Measurements from ENCODE around the gene ATP2B2.

DNA sequence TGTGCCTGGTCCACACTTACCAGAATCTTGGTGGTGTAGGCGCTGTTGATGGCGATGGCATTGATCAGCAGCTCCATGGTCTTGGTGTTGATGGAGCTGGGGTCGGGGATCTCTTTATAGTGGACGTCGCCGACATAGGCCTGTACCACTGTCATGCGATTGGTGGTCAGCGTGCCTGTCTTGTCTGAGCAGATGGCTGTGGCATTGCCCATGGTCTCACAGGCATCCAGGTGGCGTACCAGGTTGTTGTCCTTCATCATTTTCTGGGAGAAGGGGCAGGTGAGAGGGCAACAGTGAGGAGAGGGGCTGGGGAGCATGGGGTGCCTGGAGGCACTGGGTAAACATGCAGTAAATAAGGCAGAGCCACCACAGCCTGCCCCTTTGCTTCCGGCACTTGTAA is 133.6 kb downstream of the ATP2B2 start:
- TF ChIP-seq ZFP3 (CRISPR knock-in tag; IDR thresholded peaks at IDR 0.05) (no peak), ZFP30 (CRISPR knock-in tag; IDR thresholded peaks at IDR 0.05) (no peak), ISL1 (CRISPR knock-in tag; IDR thresholded peaks at IDR 0.05) (no peak), ESRRG (CRISPR knock-in tag; IDR thresholded peaks at IDR 0.05) (no peak), ZNF8 (CRISPR knock-in tag; IDR thresholded peaks at IDR 0.05) (no peak), TCF4 (CRISPR knock-in tag; IDR thresholded peaks at IDR 0.05; ENCODE audit: borderline replicate concordance) (no peak)

Measured in SK-N-SH treated with all-trans-retinoic acid at 6 μM for 48 hours (cell line).